ENCODE measurements around the gene UGT1A10. TPM values are rescaled to one million over a fixed set of nuclear protein-coding genes. Genes with fewer than 3 reads are reported as not detected.
A peak's percentile ranks its signal among the peaks of the same experiment; 100 is the strongest.

Gene UGT1A10
- total RNA-seq, 5 donors from 2014 or later (not counting 1 experiment from before 2014, with no cell fraction given), result not detected

GRCh38 chr2:233814056-233814835, 178.0 kb downstream of the UGT1A10 start:
- ChIA-PET CTCF (no interaction called here), POLR2A (no interaction called here)
- 43% methylated on average over 1 of the region's 2 CpGs for WGBS (ENCODE audit: insufficient coverage)
- no peak overlapping the region for H3K4me3 Mint-ChIP-seq
- no peak overlapping the region for H3K4me3 ChIP-seq (ENCODE audit: control insufficient read depth in 1 of 2, extremely low read depth in 1 of 2, low read length in 1 of 2)
- no peaks in the 10 kb centered on the region for H3K36me3 Mint-ChIP-seq
- H3K4me1 ChIP-seq (ENCODE audit: control insufficient read depth in 1 of 2, extremely low read depth in 1 of 2, insufficient read depth in 2 of 2, low read length in 2 of 2), result no peaks in the 10 kb centered on the region
- peaks cover 0 to 38% of the 10 kb centered on the region in 2 experiments for H3K27me3 ChIP-seq (replicated peaks in 1 of 2; ENCODE audit: control insufficient read depth in 2 of 2, extremely low read depth in 1 of 2, insufficient read depth in 2 of 2, low read length in 1 of 2)
- DNase-seq (peak in 2 of 35 experiments; percentile 10 to 18), ATAC-seq (replicated peaks in 1 of 4) (no peak)
- H3K4me1 Mint-ChIP-seq, result peaks cover 0 to 5% (median 0%) of the 10 kb centered on the region in 3 donors
- no peaks in the 10 kb centered on the region for H3K36me3 ChIP-seq (ENCODE audit: control insufficient read depth in 2 of 2, extremely low read depth in 1 of 2, insufficient read depth in 1 of 2, low read length in 1 of 2)
- no peak overlapping the region for H3K27ac ChIP-seq (ENCODE audit: low read length)
- peaks cover 16 to 38% of the 10 kb centered on the region in 2 donors for H3K27me3 Mint-ChIP-seq
- H3K9me3 Mint-ChIP-seq, result no peaks in the 10 kb centered on the region
- H3K9me3 ChIP-seq, result no peaks in the 10 kb centered on the region
- H3K27ac Mint-ChIP-seq, result no peak overlapping the region

GRCh38 chr2:233815861-233816260, 179.6 kb downstream of the UGT1A10 start:
- no peak overlapping the region for H3K27ac ChIP-seq (ENCODE audit: low read length)
- H3K9me3 Mint-ChIP-seq, result no peaks in the 10 kb centered on the region
- no peak for ATAC-seq (replicated peaks in 1 of 4)
- peaks cover 14 to 39% of the 10 kb centered on the region in 2 donors for H3K27me3 Mint-ChIP-seq
- no peaks in the 10 kb centered on the region for H3K9me3 ChIP-seq
- H3K27me3 ChIP-seq (replicated peaks in 1 of 2; ENCODE audit: control insufficient read depth in 2 of 2, extremely low read depth in 1 of 2, insufficient read depth in 2 of 2, low read length in 1 of 2), result peaks cover 0 to 48% of the 10 kb centered on the region in 2 experiments
- POLR2A ChIA-PET, result no interaction called here
- WGBS (ENCODE audit: insufficient coverage), result no CpG with 5 or more reads among the region's 6 CpGs
- H3K36me3 Mint-ChIP-seq, result no peaks in the 10 kb centered on the region
- H3K36me3 ChIP-seq (ENCODE audit: control insufficient read depth in 2 of 2, extremely low read depth in 1 of 2, insufficient read depth in 1 of 2, low read length in 1 of 2), result no peaks in the 10 kb centered on the region
- H3K4me3 ChIP-seq (ENCODE audit: control insufficient read depth in 1 of 2, extremely low read depth in 1 of 2, low read length in 1 of 2), result no peak overlapping the region
- H3K4me3 Mint-ChIP-seq, result no peak overlapping the region
- peaks cover 0 to 5% (median 0%) of the 10 kb centered on the region in 3 donors for H3K4me1 Mint-ChIP-seq
- no peak for DNase-seq
- CTCF ChIA-PET, result no interaction called here
- H3K4me1 ChIP-seq (ENCODE audit: control insufficient read depth in 1 of 2, extremely low read depth in 1 of 2, insufficient read depth in 2 of 2, low read length in 2 of 2), result no peaks in the 10 kb centered on the region
- no peak overlapping the region for H3K27ac Mint-ChIP-seq

- Mint-ChIP-seq H3K4me1 (peaks cover 0 to 5% (median 0%) of the 10 kb centered on the region in 3 donors), H3K9me3 (no peaks in the 10 kb centered on the region), H3K27ac (no peak overlapping the region), H3K27me3 (peaks cover 14 to 38% of the 10 kb centered on the region in 2 donors), H3K36me3 (no peaks in the 10 kb centered on the region), H3K4me3 (no peak overlapping the region)
- ChIA-PET CTCF (no interaction called here), POLR2A (no interaction called here)
- WGBS (ENCODE audit: insufficient coverage), result no CpG with 5 or more reads among the region's 2 CpGs
- H3K36me3 ChIP-seq (ENCODE audit: control insufficient read depth in 2 of 2, extremely low read depth in 1 of 2, insufficient read depth in 1 of 2, low read length in 1 of 2), result no peaks in the 10 kb centered on the region
- H3K4me1 ChIP-seq (ENCODE audit: control insufficient read depth in 1 of 2, extremely low read depth in 1 of 2, insufficient read depth in 2 of 2, low read length in 2 of 2), result no peaks in the 10 kb centered on the region
- H3K4me3 ChIP-seq (ENCODE audit: control insufficient read depth in 1 of 2, extremely low read depth in 1 of 2, low read length in 1 of 2), result no peak overlapping the region
- no peaks in the 10 kb centered on the region for H3K9me3 ChIP-seq
- peaks cover 0 to 47% of the 10 kb centered on the region in 2 experiments for H3K27me3 ChIP-seq (replicated peaks in 1 of 2; ENCODE audit: control insufficient read depth in 2 of 2, extremely low read depth in 1 of 2, insufficient read depth in 2 of 2, low read length in 1 of 2)
- ATAC-seq (replicated peaks in 1 of 4) (no peak), DNase-seq (peak in 1 of 35 experiments; percentile 5)
- no peak overlapping the region for H3K27ac ChIP-seq (ENCODE audit: low read length)
Observed at GRCh38 chr2:233816334-233816733, 180.1 kb downstream of the UGT1A10 start.

GRCh38 chr2:233816771-233817170, 180.5 kb downstream of the UGT1A10 start:
- no peaks in the 10 kb centered on the region for H3K9me3 ChIP-seq
- Mint-ChIP-seq H3K4me3 (no peak overlapping the region), H3K36me3 (no peaks in the 10 kb centered on the region), H3K27me3 (peaks cover 14 to 37% of the 10 kb centered on the region in 2 donors), H3K4me1 (peaks cover 0 to 5% (median 0%) of the 10 kb centered on the region in 3 donors), H3K27ac (no peak overlapping the region), H3K9me3 (no peaks in the 10 kb centered on the region)
- ChIA-PET POLR2A (no interaction called here), CTCF (no interaction called here)
- H3K36me3 ChIP-seq (ENCODE audit: control insufficient read depth in 2 of 2, extremely low read depth in 1 of 2, insufficient read depth in 1 of 2, low read length in 1 of 2), result no peaks in the 10 kb centered on the region
- 100% methylated on average over 2 of the region's 4 CpGs for WGBS (ENCODE audit: insufficient coverage)
- ATAC-seq (replicated peaks in 1 of 4), result no peak
- DNase-seq, result no peak
- H3K27me3 ChIP-seq (replicated peaks in 1 of 2; ENCODE audit: control insufficient read depth in 2 of 2, extremely low read depth in 1 of 2, insufficient read depth in 2 of 2, low read length in 1 of 2), result peaks cover 0 to 45% of the 10 kb centered on the region in 2 experiments
- H3K4me3 ChIP-seq (ENCODE audit: control insufficient read depth in 1 of 2, extremely low read depth in 1 of 2, low read length in 1 of 2), result no peak overlapping the region
- H3K27ac ChIP-seq (ENCODE audit: low read length), result no peak overlapping the region
- no peaks in the 10 kb centered on the region for H3K4me1 ChIP-seq (ENCODE audit: control insufficient read depth in 1 of 2, extremely low read depth in 1 of 2, insufficient read depth in 2 of 2, low read length in 2 of 2)

GRCh38 chr2:233817361-233817911, 181.2 kb downstream of the UGT1A10 start:
- Mint-ChIP-seq H3K4me1 (peaks cover 0 to 5% (median 0%) of the 10 kb centered on the region in 3 donors), H3K36me3 (no peaks in the 10 kb centered on the region), H3K9me3 (no peaks in the 10 kb centered on the region), H3K27me3 (peaks cover 14 to 33% of the 10 kb centered on the region in 2 donors), H3K27ac (no peak overlapping the region), H3K4me3 (no peak overlapping the region)
- DNase-seq (peak in 1 of 35 experiments; percentile 22), ATAC-seq (replicated peaks in 1 of 4) (no peak)
- Histone ChIP-seq H3K9me3 (no peaks in the 10 kb centered on the region), H3K27me3 (replicated peaks in 1 of 2; ENCODE audit: control insufficient read depth in 2 of 2, extremely low read depth in 1 of 2, insufficient read depth in 2 of 2, low read length in 1 of 2) (peaks cover 0 to 52% of the 10 kb centered on the region in 2 experiments), H3K4me1 (ENCODE audit: control insufficient read depth in 1 of 2, extremely low read depth in 1 of 2, insufficient read depth in 2 of 2, low read length in 2 of 2) (no peaks in the 10 kb centered on the region), H3K4me3 (ENCODE audit: control insufficient read depth in 1 of 2, extremely low read depth in 1 of 2, low read length in 1 of 2) (no peak overlapping the region), H3K27ac (ENCODE audit: low read length) (no peak overlapping the region), H3K36me3 (ENCODE audit: control insufficient read depth in 2 of 2, extremely low read depth in 1 of 2, insufficient read depth in 1 of 2, low read length in 1 of 2) (no peaks in the 10 kb centered on the region)
- ChIA-PET POLR2A (no interaction called here), CTCF (no interaction called here)
- WGBS (ENCODE audit: insufficient coverage), result 65% methylated on average over 3 of the region's 3 CpGs

GRCh38 chr2:233817995-233818638, 181.9 kb downstream of the UGT1A10 start:
- Mint-ChIP-seq H3K27ac (no peak overlapping the region), H3K4me3 (no peak overlapping the region), H3K27me3 (peaks cover 14 to 33% of the 10 kb centered on the region in 2 donors), H3K4me1 (peaks cover 0 to 5% (median 0%) of the 10 kb centered on the region in 3 donors), H3K9me3 (no peaks in the 10 kb centered on the region), H3K36me3 (no peaks in the 10 kb centered on the region)
- no peak for ATAC-seq (replicated peaks in 1 of 4)
- ChIA-PET POLR2A (no interaction called here), CTCF (no interaction called here)
- H3K4me3 ChIP-seq (ENCODE audit: control insufficient read depth in 1 of 2, extremely low read depth in 1 of 2, low read length in 1 of 2), result no peak overlapping the region
- no peaks in the 10 kb centered on the region for H3K4me1 ChIP-seq (ENCODE audit: control insufficient read depth in 1 of 2, extremely low read depth in 1 of 2, insufficient read depth in 2 of 2, low read length in 2 of 2)
- H3K9me3 ChIP-seq, result no peaks in the 10 kb centered on the region
- DNase-seq, result peak in 2 of 35 experiments; percentile 9 to 19
- H3K27me3 ChIP-seq (replicated peaks in 1 of 2; ENCODE audit: control insufficient read depth in 2 of 2, extremely low read depth in 1 of 2, insufficient read depth in 2 of 2, low read length in 1 of 2), result peaks cover 0 to 55% of the 10 kb centered on the region in 2 experiments
- H3K27ac ChIP-seq (ENCODE audit: low read length), result no peak overlapping the region
- no peaks in the 10 kb centered on the region for H3K36me3 ChIP-seq (ENCODE audit: control insufficient read depth in 2 of 2, extremely low read depth in 1 of 2, insufficient read depth in 1 of 2, low read length in 1 of 2)
- 90% methylated on average over 10 of the region's 11 CpGs for WGBS (ENCODE audit: insufficient coverage)

Measured in T-cell (primary cell).